HG03575 (cell line): ENCODE measurements around the gene CYFIP1.
"Not testable (repeated sequence)": the region's sequence is repeated elsewhere in the genome, so short reads cannot be mapped to it uniquely, and the experiment has no call there.

Experiments
- ATAC-seq: cut with Tn5 transposase; IDR thresholded peaks from one replicate; pipeline ENCODE4 v1.9.1; 2021; ENCODE audit not compliant: unreplicated experiment, insufficient number of reproducible peaks, low FRiP score; ENCODE audit errors: extremely low read depth

The CYFIP1 gene

GRCh38 chr15:22980189-22981050, at the start of gene CYFIP1:
Gene CYFIP1, minus strand, starts transcription at chr15:22980368. Its CDS starts 33,083 bp downstream, at chr15:22947285.
- ATAC-seq = no peak

GRCh38 chr15:23026218-23026617, 46.0 kb upstream of the CYFIP1 start:
- ATAC-seq = no peak

GRCh38 chr15:23022156-23022555, 42.0 kb upstream of the CYFIP1 start:
- ATAC-seq = no peak

- no peak for ATAC-seq
Measured at GRCh38 chr15:23014394-23015000, 34.3 kb upstream of the CYFIP1 start.

- ATAC-seq = no peak
Measured at GRCh38 chr15:23013681-23014080, 33.5 kb upstream of the CYFIP1 start.

- not testable (repeated sequence) for ATAC-seq
Measured at GRCh38 chr15:23012616-23013015, 32.4 kb upstream of the CYFIP1 start.

GRCh38 chr15:23003736-23004135, 23.6 kb upstream of the CYFIP1 start:
- ATAC-seq = no peak

- no peak for ATAC-seq
Measured at GRCh38 chr15:23002920-23003319, 22.8 kb upstream of the CYFIP1 start.

GRCh38 chr15:22995795-22996194, 15.6 kb upstream of the CYFIP1 start:
- no peak for ATAC-seq

- ATAC-seq = no peak
Measured at GRCh38 chr15:22992024-22992326, 11.8 kb upstream of the CYFIP1 start.

GRCh38 chr15:22989576-22990477, 9.7 kb upstream of the CYFIP1 start:
- no peak for ATAC-seq

- no peak for ATAC-seq
Measured at GRCh38 chr15:22988811-22989210, 8.6 kb upstream of the CYFIP1 start.

- ATAC-seq = not testable (repeated sequence)
Measured at GRCh38 chr15:22981931-22982330, 1.8 kb upstream of the CYFIP1 start.

GRCh38 chr15:22981051-22981840, 1.1 kb upstream of the CYFIP1 start:
- ATAC-seq = no peak

GRCh38 chr15:22979238-22980188, 655 bp downstream of the CYFIP1 start:
- no peak for ATAC-seq

GRCh38 chr15:22978691-22979237, 1.4 kb downstream of the CYFIP1 start:
- ATAC-seq = no peak

- ATAC-seq = no peak
Measured at GRCh38 chr15:22974745-22975144, 5.4 kb downstream of the CYFIP1 start.

GRCh38 chr15:22973987-22974386, 6.2 kb downstream of the CYFIP1 start:
- no peak for ATAC-seq
